Fibroblast of skin of abdomen (primary cell): ENCODE results near the gene KCNK2.
A peak's percentile ranks its signal among the peaks of the same experiment; 100 is the strongest.
"Not testable (repeated sequence)": the region's sequence is repeated elsewhere in the genome, so short reads cannot be mapped to it uniquely, and the experiment has no call there.

Experiments used
- DNase-seq: peaks from one replicate; pipeline ENCODE4 v3.0.0-alpha.2; 2013

KCNK2 gene

GRCh38 chr1:215160351-215160750 is 77.8 kb downstream of the KCNK2 start:
- DNase-seq, result peak; percentile 59

- DNase-seq, result not testable (repeated sequence)
Observed at GRCh38 chr1:215163144-215163543, 80.6 kb downstream of the KCNK2 start.

- peak; percentile 24 for DNase-seq
Observed at GRCh38 chr1:215166886-215167285, 84.3 kb downstream of the KCNK2 start.

- DNase-seq, result no peak
Observed at GRCh38 chr1:215181518-215181917, 99.0 kb downstream of the KCNK2 start.

- DNase-seq, result peak; percentile 8
Observed at GRCh38 chr1:215185067-215185620, 102.6 kb downstream of the KCNK2 start.

- no peak for DNase-seq
Observed at GRCh38 chr1:215188302-215188950, 105.9 kb downstream of the KCNK2 start.

GRCh38 chr1:215192306-215192705 is 109.8 kb downstream of the KCNK2 start:
- peak; percentile 78 for DNase-seq

GRCh38 chr1:215198021-215198420 is 115.5 kb downstream of the KCNK2 start:
- no peak for DNase-seq

GRCh38 chr1:215200121-215200520 is 117.6 kb downstream of the KCNK2 start:
- DNase-seq, result no peak

GRCh38 chr1:215201283-215201682 is 118.7 kb downstream of the KCNK2 start:
- peak; percentile 44 for DNase-seq

GRCh38 chr1:215202868-215203267 is 120.3 kb downstream of the KCNK2 start:
- no peak for DNase-seq

- no peak for DNase-seq
Observed at GRCh38 chr1:215210167-215210566, 127.6 kb downstream of the KCNK2 start.

- no peak for DNase-seq
Observed at GRCh38 chr1:215215846-215216245, 133.3 kb downstream of the KCNK2 start.

- no peak for DNase-seq
Observed at GRCh38 chr1:215219372-215219771, 136.8 kb downstream of the KCNK2 start.

GRCh38 chr1:215220346-215220745 is 137.8 kb downstream of the KCNK2 start:
- DNase-seq, result no peak

- peak; percentile 14 for DNase-seq
Observed at GRCh38 chr1:215226757-215227156, 144.2 kb downstream of the KCNK2 start.

GRCh38 chr1:215228193-215228592 is 145.7 kb downstream of the KCNK2 start:
- no peak for DNase-seq

GRCh38 chr1:215241451-215241850 is 158.9 kb downstream of the KCNK2 start:
- no peak for DNase-seq

GRCh38 chr1:215243345-215244054 is 161.0 kb downstream of the KCNK2 start:
- peak; percentile 33 for DNase-seq

GRCh38 chr1:215250913-215251312 is 168.4 kb downstream of the KCNK2 start:
- DNase-seq, result no peak

GRCh38 chr1:215251428-215251827 is 168.9 kb downstream of the KCNK2 start:
- no peak for DNase-seq

GRCh38 chr1:215252164-215252563 is 169.6 kb downstream of the KCNK2 start:
- DNase-seq, result no peak

GRCh38 chr1:215256936-215257679 is 174.6 kb downstream of the KCNK2 start:
- DNase-seq, result peak; percentile 22
